ENCODE results near the gene IFNK.

The IFNK gene

GRCh38 chr9:27514551-27514950, 9.5 kb upstream of the IFNK start:
- no peak for DNase-seq

DNA sequence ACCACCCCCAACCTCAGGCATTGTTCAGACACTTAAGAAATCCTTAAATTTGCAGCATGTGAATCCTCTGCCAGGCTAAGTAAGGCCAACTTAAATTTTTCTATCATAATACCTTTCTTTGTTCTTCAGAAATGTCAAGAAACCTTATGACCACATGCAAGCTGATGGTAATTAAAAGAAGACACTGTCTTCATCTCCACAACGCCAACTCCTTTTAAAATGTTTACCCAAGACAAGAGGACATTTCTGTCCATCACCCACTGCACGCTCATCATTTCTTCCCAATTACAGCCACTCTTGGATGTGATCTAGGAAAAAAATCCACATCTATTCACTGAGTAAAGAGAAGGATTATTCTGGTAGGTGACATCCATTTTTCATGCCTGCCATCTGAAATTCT, 6.1 kb upstream of the IFNK start:
- DNase-seq, result no peak

DNA sequence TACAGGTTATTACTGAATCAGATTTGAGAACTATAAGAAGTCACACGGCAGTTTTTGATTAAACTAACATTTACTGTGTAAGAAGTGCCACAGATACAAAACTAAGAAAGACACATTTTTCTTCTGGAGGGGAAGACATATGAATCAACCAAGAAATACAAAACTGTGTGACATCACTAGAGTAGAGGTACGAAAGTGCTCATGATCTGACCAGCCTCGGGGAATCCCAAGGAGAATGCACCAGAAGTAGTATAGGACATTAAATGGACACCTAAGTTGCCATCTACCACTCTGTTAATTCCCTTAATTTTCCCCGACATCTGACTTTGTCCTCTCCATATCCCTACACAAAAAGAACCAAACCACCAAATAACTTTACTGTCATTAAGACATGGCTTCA, 5.3 kb upstream of the IFNK start:
- no peak for DNase-seq

DNA sequence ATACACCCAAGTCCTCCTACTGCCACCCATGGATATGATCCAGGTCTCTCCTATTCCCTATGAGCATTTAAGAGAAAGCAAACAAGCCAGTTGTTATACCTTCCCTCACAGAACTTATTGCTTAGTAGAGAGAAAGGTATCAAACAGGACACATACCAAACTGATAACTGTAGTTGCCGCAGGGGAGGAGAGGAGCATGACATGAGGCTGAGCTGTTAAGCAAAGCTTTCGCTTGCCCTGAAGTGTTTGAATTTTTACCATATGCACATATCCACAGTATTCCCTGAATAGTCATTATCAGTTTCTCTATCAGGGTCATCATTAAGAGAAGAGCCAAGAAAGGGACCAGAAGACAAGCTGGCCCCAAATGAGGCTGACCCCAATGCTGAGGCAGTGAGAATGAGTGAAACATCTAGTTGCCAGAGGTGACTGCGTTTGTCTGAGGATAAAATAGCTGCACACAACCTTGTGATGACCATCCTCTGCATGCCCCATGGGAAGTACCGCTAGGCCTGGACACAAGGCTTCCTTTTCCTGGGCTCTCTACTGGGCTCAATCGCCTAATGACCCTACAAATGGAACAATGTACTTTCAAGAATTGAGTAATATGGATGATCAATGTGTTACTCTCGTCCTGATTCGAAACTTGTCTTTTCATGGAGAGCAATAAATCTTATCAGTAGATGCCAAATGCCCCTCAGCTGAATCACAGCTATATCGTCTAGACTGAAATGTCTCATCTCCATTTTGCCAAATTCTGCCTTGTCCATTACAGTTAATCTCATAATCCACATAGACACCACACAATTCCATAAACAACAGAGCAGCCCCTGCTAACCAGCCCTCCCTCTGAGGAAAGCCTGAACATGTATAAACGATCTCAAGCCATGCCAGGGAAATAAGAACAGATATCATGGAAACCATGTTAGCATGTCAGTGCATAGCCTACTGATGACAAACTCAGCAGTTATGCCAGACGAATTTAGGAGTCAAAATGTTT, 4.3 kb upstream of the IFNK start:
- no peak for DNase-seq

DNA sequence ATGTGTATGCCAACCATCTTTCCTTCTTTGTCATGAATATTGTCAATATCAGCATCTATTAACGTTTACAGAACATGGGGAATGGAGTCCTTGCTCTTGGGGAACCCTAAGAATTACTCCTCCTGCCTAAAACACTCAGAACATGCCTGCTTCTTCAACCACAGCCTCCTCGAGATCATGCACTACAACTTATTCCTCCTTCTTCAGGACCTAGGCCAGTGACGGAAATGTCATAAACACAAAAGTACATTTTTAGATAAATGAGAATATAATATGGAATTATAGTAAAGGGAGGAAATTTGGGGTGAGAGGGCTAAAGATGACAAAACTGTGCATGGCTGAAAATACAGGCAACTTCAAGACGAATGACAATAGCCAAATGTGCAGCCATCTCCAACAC, 3.1 kb upstream of the IFNK start:
- no peak for DNase-seq

- DNase-seq, result no peak
Measured at GRCh38 chr9:27523141-27523540, 949 bp upstream of the IFNK start.

DNA sequence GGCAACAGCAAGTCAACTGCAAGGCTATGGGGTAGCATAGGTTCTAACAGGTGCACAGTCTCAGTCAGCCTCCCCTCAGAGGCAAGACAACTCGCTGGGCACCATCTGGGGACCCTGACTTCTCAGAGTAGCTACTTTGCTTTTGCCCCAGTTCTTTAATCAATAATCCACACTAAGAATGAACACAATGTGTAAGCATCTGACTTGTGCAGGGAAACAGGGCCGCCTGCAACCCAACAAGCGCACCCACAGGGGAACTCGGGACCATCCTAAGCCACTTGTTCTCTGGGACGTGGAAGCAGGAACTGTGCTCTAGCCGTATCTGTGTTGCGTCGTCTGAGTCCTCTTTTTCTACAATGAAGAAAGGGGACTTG, 3.6 kb downstream of the IFNK start:
- no peak for DNase-seq

- DNase-seq, result peak; percentile 24
Measured at GRCh38 chr9:27528076-27528885, 4.2 kb downstream of the IFNK start.

- DNase-seq, result peak; percentile 10
Measured at GRCh38 chr9:27528886-27529315, 4.8 kb downstream of the IFNK start.

DNA sequence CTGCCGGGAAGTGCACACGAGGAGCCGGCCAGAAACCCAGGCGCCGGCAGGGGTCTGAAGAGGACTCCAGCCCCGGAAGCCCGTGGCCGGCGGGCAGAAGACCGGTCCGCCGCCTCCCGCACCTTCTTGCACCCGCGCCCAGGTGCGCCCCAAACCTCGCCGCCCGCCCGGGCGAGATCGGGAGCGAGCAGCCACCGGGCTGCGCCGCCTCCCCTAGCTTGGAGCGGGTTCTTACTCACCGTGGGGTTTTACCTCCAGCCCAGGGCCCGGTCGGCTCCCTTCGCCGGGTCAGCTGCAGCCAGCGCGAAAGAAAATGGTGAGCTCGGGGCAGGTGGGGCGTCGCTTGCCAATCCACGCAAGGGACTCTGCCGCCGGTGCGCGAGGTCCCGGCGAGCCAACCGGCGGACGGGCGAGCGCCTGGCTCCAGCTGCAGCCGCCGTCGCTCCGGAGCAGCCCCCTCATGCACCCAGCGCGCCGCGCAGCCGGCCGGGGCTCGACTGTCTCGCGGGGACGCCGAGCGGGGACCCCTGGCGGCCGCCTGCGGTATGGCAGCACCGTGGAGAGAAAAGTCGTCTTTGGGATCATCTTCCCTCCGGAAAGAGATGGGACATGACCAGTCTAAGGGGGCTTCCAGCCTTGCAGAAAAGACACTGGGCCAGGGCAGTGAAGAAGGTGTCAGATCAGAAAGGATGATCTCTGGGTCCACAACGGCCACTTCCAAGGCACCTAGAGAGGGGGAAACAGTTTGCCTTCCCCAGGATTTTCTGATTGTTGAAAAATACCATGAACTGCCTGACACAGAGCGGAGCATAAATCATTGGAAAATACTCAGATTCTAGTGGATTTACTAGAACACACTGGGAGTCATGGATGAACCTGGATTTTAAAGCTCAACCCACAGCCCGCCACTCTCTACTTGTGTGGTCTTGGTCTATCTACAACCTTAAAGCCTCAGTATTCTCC, 5.5 kb downstream of the IFNK start, which contains the start of gene MOB3B:
TSS of gene MOB3B (minus strand) at position 499 of the 963 bp plus-strand sequence. CDS start 74,264 bp downstream, outside the sequence.
- peak; percentile 53 for DNase-seq

- no peak for DNase-seq
Measured at GRCh38 chr9:27530915-27531755, 7.0 kb downstream of the IFNK start.

DNA sequence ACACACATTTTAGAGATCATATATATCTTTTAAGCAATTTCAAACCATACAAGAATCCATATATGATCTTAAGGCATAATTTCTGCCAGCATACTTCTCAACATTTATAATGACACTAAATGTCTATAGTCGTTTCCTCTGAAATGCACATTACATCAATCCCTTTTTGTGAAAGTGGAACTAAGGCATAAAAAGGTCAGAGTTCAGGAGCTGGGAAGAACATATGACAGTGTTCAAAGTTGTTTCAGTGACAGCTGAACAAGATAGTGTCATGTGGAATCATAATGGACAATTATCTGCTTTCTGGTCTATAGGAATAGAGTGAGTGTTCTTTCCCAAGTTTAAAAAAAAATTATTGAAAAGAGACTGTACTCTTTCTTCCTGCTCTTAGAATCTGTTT, 8.0 kb downstream of the IFNK start:
- no peak for DNase-seq

GRCh38 chr9:27533311-27533710, 9.2 kb downstream of the IFNK start:
- DNase-seq, result no peak

- DNase-seq, result no peak
Measured at GRCh38 chr9:27534131-27534530, 10.0 kb downstream of the IFNK start.

DNA sequence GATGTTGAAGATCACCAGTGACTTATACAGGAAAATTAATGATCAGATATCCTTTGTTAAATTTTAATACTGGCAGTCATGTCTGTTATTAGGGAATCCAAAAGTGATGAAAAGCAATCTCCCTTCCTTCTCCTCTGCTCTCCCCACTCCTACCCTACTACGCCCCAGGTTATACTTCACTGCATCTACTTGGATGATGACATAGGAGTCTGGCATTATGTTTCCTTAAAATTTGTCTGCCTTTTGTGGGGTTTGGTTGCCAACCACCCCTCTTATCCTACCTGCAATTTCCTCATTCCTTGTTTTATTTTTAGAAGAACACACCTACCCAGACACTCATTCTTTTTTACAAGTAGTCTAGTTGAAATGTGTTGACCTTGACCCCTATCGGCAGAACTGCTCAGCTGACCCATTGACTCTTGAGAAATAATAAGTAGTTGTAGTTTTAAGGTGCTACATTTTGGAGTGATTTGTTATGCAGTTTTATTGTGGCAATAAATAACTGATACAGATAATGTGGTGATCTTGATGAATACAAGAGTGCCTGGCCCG, 10.6 kb downstream of the IFNK start:
- DNase-seq, result no peak

DNA sequence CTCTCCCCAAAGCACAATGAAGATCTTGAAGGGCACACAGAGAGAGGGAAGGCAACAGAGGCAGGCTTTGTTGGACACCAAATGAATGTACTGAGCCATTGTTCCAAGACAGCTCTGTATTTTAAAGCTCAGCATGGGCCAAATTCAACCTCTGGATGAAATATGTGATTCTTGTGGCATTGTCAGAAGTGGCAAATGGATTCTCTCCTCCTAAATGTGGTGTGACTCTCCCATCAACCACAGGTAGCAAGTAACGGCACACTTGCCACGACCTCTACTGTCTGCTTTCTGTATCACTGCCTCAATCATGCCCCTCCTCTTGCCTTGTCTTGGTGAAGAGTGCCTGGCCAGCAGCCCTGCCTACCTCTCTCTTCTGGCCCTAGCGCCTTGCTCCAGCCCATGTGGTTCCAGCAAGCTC, 11.6 kb downstream of the IFNK start:
- no peak for DNase-seq

GRCh38 chr9:27536168-27536567, 12.1 kb downstream of the IFNK start:
- DNase-seq, result no peak

- no peak for DNase-seq
Measured at GRCh38 chr9:27537027-27537435, 12.9 kb downstream of the IFNK start.

DNA sequence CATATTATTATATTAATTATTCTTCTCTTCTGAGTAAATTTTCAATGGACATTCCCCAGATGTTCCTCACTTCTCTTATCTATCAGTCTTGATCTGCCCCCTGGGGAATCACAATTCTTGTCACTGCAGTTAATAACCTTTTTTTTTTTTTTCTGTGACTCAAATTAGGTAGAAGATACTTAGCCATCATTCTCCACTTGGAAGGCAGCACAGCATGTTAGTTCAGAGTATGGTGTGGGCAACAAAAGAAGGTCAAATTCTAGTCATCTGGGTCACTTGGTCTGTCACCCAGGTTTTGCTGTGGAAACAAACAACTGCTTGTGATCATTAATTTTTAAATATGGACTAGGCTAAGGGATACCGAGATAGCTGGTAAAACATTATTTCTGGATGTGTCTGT, 13.7 kb downstream of the IFNK start:
- DNase-seq, result no peak

DNA sequence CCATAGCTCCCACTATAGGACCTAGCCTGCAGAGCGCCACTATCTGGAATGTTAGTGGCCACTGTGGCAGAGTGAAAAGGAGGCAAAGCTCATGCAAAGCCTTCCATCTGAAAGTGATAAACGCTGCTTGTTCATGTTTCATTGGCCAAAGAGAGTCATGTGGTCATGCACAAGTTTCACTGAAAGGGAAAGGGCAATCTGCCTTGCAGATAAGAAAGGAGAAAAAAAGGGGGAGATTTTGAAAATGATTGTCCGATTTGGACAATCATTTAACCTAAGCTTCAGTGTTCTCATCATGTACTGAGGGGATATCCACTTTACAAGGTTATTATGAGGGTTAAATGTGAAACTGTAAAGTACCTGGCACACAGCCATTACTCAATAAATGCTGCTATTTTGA, 14.6 kb downstream of the IFNK start:
- DNase-seq, result no peak

Measured in activated gamma-delta T cell (primary cell).